Neural progenitor cell (in vitro differentiated cells): Measurements from ENCODE around the gene CNNM2. TPM values are rescaled to one million over a fixed set of nuclear protein-coding genes. Genes with fewer than 3 reads are reported as not detected.

Experiments used
- DNase-seq: peaks from one replicate; pipeline ENCODE4 v3.0.0-alpha.2; 2016; ENCODE audit warnings: low spot score
- H2AFZ ChIP-seq: fragments of 200-600 bp; sonication (generic); replicated peaks from 2 replicates; pipeline ENCODE4 v1.6.1; 2016; ENCODE audit warnings: antibody characterized with exemption
- H3F3A ChIP-seq: fragments of 200-600 bp; sonication (generic); 2 replicates; pipeline ENCODE4 v1.6.1; 2016; ENCODE audit warnings: antibody characterized with exemption, low read depth
- H3K27ac ChIP-seq: fragments of 200-600 bp; sonication (generic); 2 replicates; pipeline ENCODE4 v1.5.1; 2016; ENCODE audit warnings: mild to moderate bottlenecking
- H3K27me3 ChIP-seq: fragments of 200-600 bp; sonication (generic); 2 replicates; pipeline ENCODE4 v1.6.1; 2016; ENCODE audit warnings: mild to moderate bottlenecking, moderate library complexity
- H3K36me3 ChIP-seq: fragments of 200-600 bp; sonication (generic); 2 replicates; pipeline ENCODE4 v1.5.1; 2016
- H3K4me1 ChIP-seq: fragments of 200-600 bp; sonication (generic); 2 replicates; pipeline ENCODE4 v1.6.1; 2016; ENCODE audit warnings: mixed run types
- H3K4me2 ChIP-seq: fragments of 200-600 bp; sonication (generic); 2 replicates; pipeline ENCODE4 v1.6.1; 2016
- H3K4me3 ChIP-seq: fragments of 200-600 bp; sonication (generic); 2 replicates; pipeline ENCODE4 v1.5.1; 2016
- H3K79me2 ChIP-seq: fragments of 200-600 bp; sonication (generic); 2 replicates; pipeline ENCODE4 v1.6.1; 2016; ENCODE audit warnings: low read depth
- H3K9ac ChIP-seq: fragments of 200-600 bp; sonication (generic); 2 replicates; pipeline ENCODE4 v1.6.1; 2016
- H3K9me3 ChIP-seq: fragments of 200-600 bp; sonication (generic); 2 replicates; pipeline ENCODE4 v1.5.1; 2016; ENCODE audit warnings: low read depth
- H4K20me1 ChIP-seq: fragments of 200-600 bp; sonication (generic); 2 replicates; pipeline ENCODE4 v1.6.1; 2016; ENCODE audit warnings: low read depth
- H3K27ac Mint-ChIP-seq: 3 replicates; pipeline ENCODE4 v1.8.0; 2021; ENCODE audit warnings: mixed read lengths
- H3K27me3 Mint-ChIP-seq: 2 replicates; pipeline ENCODE4 v1.8.0; 2022; ENCODE audit warnings: low read depth, mild to moderate bottlenecking, inconsistent platforms, moderate library complexity, mixed read lengths; ENCODE audit not compliant: insufficient read depth
- H3K36me3 Mint-ChIP-seq: 3 replicates; pipeline ENCODE4 v1.8.0; 2021; ENCODE audit warnings: mixed read lengths
- H3K4me1 Mint-ChIP-seq: 3 replicates; pipeline ENCODE4 v1.8.0; 2021; ENCODE audit warnings: mixed read lengths
- H3K4me3 Mint-ChIP-seq: 3 replicates; pipeline ENCODE4 v1.8.0; 2021; ENCODE audit warnings: mild to moderate bottlenecking, moderate library complexity, mixed read lengths
- H3K9me3 Mint-ChIP-seq: 3 replicates; pipeline ENCODE4 v1.8.0; 2020; ENCODE audit warnings: mixed read lengths
- EZH2 ChIP-seq: fragments of 200-600 bp; sonication (generic); IDR thresholded peaks from 2 replicates; pipeline ENCODE4 v1.6.1; 2017; ENCODE audit warnings: antibody characterized with exemption, mild to moderate bottlenecking, moderate library complexity
- EZH2phosphoT487 ChIP-seq: fragments of 200-600 bp; sonication (generic); IDR thresholded peaks from 2 replicates; pipeline ENCODE4 v1.6.1; 2017; ENCODE audit warnings: antibody characterized with exemption
- total RNA-seq: library from RNA; depleted of rRNA; stranded (reverse); fragments of >200 nt; gene quantifications from 2 replicates; pipeline ENCODE4 v1.2.3, GENCODE V29; 2015; ENCODE audit warnings: low replicate concordance
- TF ChIP-seq, protein P1 (sequence below): fragments of 200-600 bp; sonication (generic); IDR thresholded peaks from 2 replicates; pipeline ENCODE4 v1.5.1; 2017; ENCODE audit warnings: antibody characterized with exemption, mild to moderate bottlenecking

CNNM2 gene
- total RNA-seq, 1 donor from 2014 or later, result 11.4 TPM

DNA sequence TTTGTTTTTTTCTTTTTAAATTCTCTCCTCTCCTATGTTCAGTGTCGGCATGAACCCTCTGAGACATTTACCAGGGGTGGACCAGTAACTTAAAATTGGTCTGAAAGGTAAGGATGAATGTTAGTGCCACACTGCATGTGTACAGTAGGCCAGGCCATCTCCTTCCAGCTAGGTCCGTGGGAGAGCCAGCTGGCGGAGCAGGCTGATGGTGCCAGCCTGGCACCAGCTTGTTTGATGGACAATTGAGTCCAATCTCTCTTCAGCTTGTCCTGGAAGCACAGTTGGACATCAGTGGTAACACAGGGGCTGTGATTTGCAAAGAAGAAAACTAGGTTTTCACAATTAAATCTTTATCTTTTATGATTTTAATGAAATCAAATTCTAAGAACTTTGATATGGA lies 136.5 kb downstream of the CNNM2 start:
- Histone ChIP-seq H3K27me3 (no peaks in the 10 kb centered on the region), H3K79me2 (no peaks in the 10 kb centered on the region), H4K20me1 (peaks cover 6% of the 10 kb centered on the region), H3K4me3 (no peak overlapping the region), H3K9ac (no peak overlapping the region), H3K36me3 (no peaks in the 10 kb centered on the region), H3F3A (peaks cover 4% of the 10 kb centered on the region), H3K9me3 (no peaks in the 10 kb centered on the region), H2AFZ (no peak overlapping the region), H3K4me1 (peaks cover 4% of the 10 kb centered on the region), H3K27ac (no peak overlapping the region), H3K4me2 (no peak overlapping the region)
- H3K27ac Mint-ChIP-seq, result peak overlapping the region; percentile 72
- H3K36me3 Mint-ChIP-seq, result no peaks in the 10 kb centered on the region
- no peak for DNase-seq
- no peak overlapping the region for H3K4me3 Mint-ChIP-seq
- H3K9me3 Mint-ChIP-seq, result no peaks in the 10 kb centered on the region
- H3K4me1 Mint-ChIP-seq, result peaks cover 19% of the 10 kb centered on the region
- H3K27me3 Mint-ChIP-seq, result no peaks in the 10 kb centered on the region
- no peak for TF ChIP-seq EZH2
- TF ChIP-seq EZH2phosphoT487, result no peak
- TF ChIP-seq, protein P1, sequence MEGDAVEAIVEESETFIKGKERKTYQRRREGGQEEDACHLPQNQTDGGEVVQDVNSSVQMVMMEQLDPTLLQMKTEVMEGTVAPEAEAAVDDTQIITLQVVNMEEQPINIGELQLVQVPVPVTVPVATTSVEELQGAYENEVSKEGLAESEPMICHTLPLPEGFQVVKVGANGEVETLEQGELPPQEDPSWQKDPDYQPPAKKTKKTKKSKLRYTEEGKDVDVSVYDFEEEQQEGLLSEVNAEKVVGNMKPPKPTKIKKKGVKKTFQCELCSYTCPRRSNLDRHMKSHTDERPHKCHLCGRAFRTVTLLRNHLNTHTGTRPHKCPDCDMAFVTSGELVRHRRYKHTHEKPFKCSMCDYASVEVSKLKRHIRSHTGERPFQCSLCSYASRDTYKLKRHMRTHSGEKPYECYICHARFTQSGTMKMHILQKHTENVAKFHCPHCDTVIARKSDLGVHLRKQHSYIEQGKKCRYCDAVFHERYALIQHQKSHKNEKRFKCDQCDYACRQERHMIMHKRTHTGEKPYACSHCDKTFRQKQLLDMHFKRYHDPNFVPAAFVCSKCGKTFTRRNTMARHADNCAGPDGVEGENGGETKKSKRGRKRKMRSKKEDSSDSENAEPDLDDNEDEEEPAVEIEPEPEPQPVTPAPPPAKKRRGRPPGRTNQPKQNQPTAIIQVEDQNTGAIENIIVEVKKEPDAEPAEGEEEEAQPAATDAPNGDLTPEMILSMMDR, result no peak

GRCh38 chr10:103055105-103055504 lies 137.0 kb downstream of the CNNM2 start:
- Histone ChIP-seq H3F3A (peaks cover 4% of the 10 kb centered on the region), H3K4me2 (no peak overlapping the region), H3K4me3 (no peak overlapping the region), H3K79me2 (no peaks in the 10 kb centered on the region), H3K27me3 (no peaks in the 10 kb centered on the region), H3K4me1 (peaks cover 4% of the 10 kb centered on the region), H4K20me1 (peaks cover 6% of the 10 kb centered on the region), H3K9ac (no peak overlapping the region), H3K27ac (no peak overlapping the region), H2AFZ (no peak overlapping the region), H3K9me3 (no peaks in the 10 kb centered on the region), H3K36me3 (no peaks in the 10 kb centered on the region)
- H3K36me3 Mint-ChIP-seq, result no peaks in the 10 kb centered on the region
- no peaks in the 10 kb centered on the region for H3K9me3 Mint-ChIP-seq
- no peak for DNase-seq
- TF ChIP-seq EZH2 (no peak), EZH2phosphoT487 (no peak)
- TF ChIP-seq, protein P1, result no peak
- H3K4me3 Mint-ChIP-seq, result no peak overlapping the region
- H3K27ac Mint-ChIP-seq, result no peak overlapping the region
- H3K4me1 Mint-ChIP-seq, result peaks cover 19% of the 10 kb centered on the region
- H3K27me3 Mint-ChIP-seq, result no peaks in the 10 kb centered on the region

DNA sequence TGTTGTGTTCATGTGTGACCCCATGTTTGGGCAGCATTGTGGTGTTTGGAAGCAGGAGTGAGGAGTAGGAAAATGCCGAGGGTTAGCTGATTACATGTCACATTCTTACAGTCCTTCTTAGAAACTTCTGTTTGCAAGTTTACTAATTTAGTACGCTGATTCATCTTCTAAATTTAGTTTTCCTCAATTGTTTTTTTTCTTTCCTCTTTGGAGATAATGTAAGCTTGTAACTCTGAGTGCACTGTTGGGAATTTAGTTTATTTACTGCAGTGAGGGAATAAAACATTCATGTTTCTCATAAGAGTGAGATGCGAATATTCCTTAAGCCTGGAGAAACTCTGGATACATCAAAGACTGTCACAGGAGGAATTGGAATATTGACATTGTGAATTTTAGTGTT lies 139.9 kb downstream of the CNNM2 start:
- no peak overlapping the region for H2AFZ ChIP-seq
- no peaks in the 10 kb centered on the region for H3K9me3 ChIP-seq
- H3K4me1 Mint-ChIP-seq, result peaks cover 19% of the 10 kb centered on the region
- no peaks in the 10 kb centered on the region for H3K27me3 Mint-ChIP-seq
- H3K27ac ChIP-seq, result no peak overlapping the region
- H3K4me3 ChIP-seq, result no peak overlapping the region
- TF ChIP-seq EZH2, result no peak
- TF ChIP-seq, protein P1, result no peak
- TF ChIP-seq EZH2phosphoT487, result no peak
- no peaks in the 10 kb centered on the region for H3K27me3 ChIP-seq
- no peaks in the 10 kb centered on the region for H3K9me3 Mint-ChIP-seq
- no peaks in the 10 kb centered on the region for H3K36me3 ChIP-seq
- H3K79me2 ChIP-seq, result no peaks in the 10 kb centered on the region
- H3F3A ChIP-seq, result peaks cover 4% of the 10 kb centered on the region
- no peaks in the 10 kb centered on the region for H3K36me3 Mint-ChIP-seq
- no peak overlapping the region for H3K27ac Mint-ChIP-seq
- H3K4me1 ChIP-seq, result peaks cover 4% of the 10 kb centered on the region
- DNase-seq, result no peak
- H3K4me3 Mint-ChIP-seq, result no peak overlapping the region
- no peak overlapping the region for H3K9ac ChIP-seq
- no peak overlapping the region for H3K4me2 ChIP-seq
- H4K20me1 ChIP-seq, result peaks cover 6% of the 10 kb centered on the region
